Upper lobe of left lung (tissue), 6 donors: Measurements from ENCODE around the gene MYO5B. TPM values are rescaled to one million over a fixed set of nuclear protein-coding genes. Genes with fewer than 3 reads are reported as not detected.
"Not testable (repeated sequence)": the region's sequence is repeated elsewhere in the genome, so short reads cannot be mapped to it uniquely, and the experiment has no call there.

ENCODE experiments used
- ATAC-seq, 2 donors: fragments of 200-7000 bp; cut with Tn5 transposase; one replicate each; pipeline ENCODE4 v1.9.1; 2022; ENCODE audit warnings: mild to moderate bottlenecking in 2 of 2, moderate library complexity in 2 of 2; ENCODE audit not compliant: low FRiP score in 2 of 2
- DNase-seq, 2 donors: peaks; one replicate each; pipeline ENCODE4 v3.0.0-alpha.2; 2019 to 2020
- H3K27ac ChIP-seq, 4 donors: fragments of 200-600 bp; sonication (generic); one replicate each; pipeline ENCODE4 v1.5.1; 2016 to 2019
- H3K27me3 ChIP-seq, 4 donors: fragments of 200-600 bp; sonication (generic); one replicate each; pipeline ENCODE4 v1.5.1; 2017 to 2019
- H3K36me3 ChIP-seq, 4 donors: fragments of 200-600 bp; sonication (generic); one replicate each; pipeline ENCODE4 v1.5.1; 2016 to 2019
- H3K4me1 ChIP-seq, 4 donors: fragments of 200-600 bp; sonication (generic); one replicate each; pipeline ENCODE4 v1.5.1; 2018 to 2019
- H3K4me3 ChIP-seq, 4 donors: fragments of 200-600 bp; sonication (generic); one replicate each; pipeline ENCODE4 v1.5.1; 2017 to 2019; ENCODE audit warnings: mild to moderate bottlenecking in 2 of 4, moderate library complexity in 1 of 4
- H3K9me3 ChIP-seq, 4 donors: fragments of 200-600 bp; sonication (generic); one replicate each; pipeline ENCODE4 v1.5.1; 2018 to 2019
- CTCF ChIP-seq, 6 experiments: fragments of 450-650 bp in 4 of 6; fragments of 200-600 bp in 2 of 6; sonication (generic) in 2 of 6; IDR thresholded peaks; one replicate each; pipeline ENCODE4 v1.5.1; 2016 to 2019; ENCODE audit warnings: antibody characterized with exemption in 6 of 6
- EP300 ChIP-seq, 4 donors: sonication (generic); formaldehyde crosslinking; IDR thresholded peaks; one replicate each; pipeline ENCODE4 v1.5.1; 2017; ENCODE audit warnings: antibody characterized with exemption in 4 of 4, control low read depth in 2 of 4
- POLR2A ChIP-seq, 4 donors: fragments of 450-650 bp; IDR thresholded peaks; one replicate each; pipeline ENCODE4 v1.5.1; 2016 to 2017; ENCODE audit warnings: antibody characterized with exemption in 4 of 4, mild to moderate bottlenecking in 2 of 4
- POLR2AphosphoS5 ChIP-seq, 2 donors: sonication (generic); formaldehyde crosslinking; IDR thresholded peaks; one replicate each; pipeline ENCODE4 v1.5.1; 2017; ENCODE audit warnings: antibody characterized with exemption in 2 of 2
- WGBS, 2 donors: methylation state at CpG; one replicate each; pipeline ENCODE4 v1.1.5; 2017 to 2018; 5-methylcytosine and 5-hydroxymethylcytosine counted together
- total RNA-seq, 6 donors: library from RNA; depleted of rRNA in 4 of 6; stranded (reverse); fragments of >200 nt in 4 of 6; gene quantifications; one replicate each; pipeline versions ENCODE4 v1.1.0 to v1.2.1, GENCODE V29; 2016 to 2021
- donor health status: DM: no; HTN: no; CAD: no; lungs with moderate emphysema.
- donor health status: DM: no; HTN: yes; CAD: no; lungs with severe emphysema.

The MYO5B gene
- total RNA-seq, 6 donors from 2014 or later, result 25.4 to 95.2 (median 49.6) TPM

- no peaks in the 10 kb centered on the region for H3K9me3 ChIP-seq
- no peak for ATAC-seq
- no peaks in the 10 kb centered on the region for H3K27me3 ChIP-seq
- no peak for DNase-seq
- no peak overlapping the region for H3K4me3 ChIP-seq
- peaks cover 0 to 6% (median 0%) of the 10 kb centered on the region in 4 donors for H3K4me1 ChIP-seq
- 91 to 94% methylated on average over 3 of the region's 3 CpGs for WGBS, 2 donors
- H3K27ac ChIP-seq, result no peak overlapping the region
- H3K36me3 ChIP-seq, result no peaks in the 10 kb centered on the region
- TF ChIP-seq EP300 (IDR thresholded peaks at IDR 0.05) (no peak), POLR2AphosphoS5 (IDR thresholded peaks at IDR 0.05) (no peak), CTCF (IDR thresholded peaks at IDR 0.05) (no peak), POLR2A (IDR thresholded peaks at IDR 0.05) (no peak)
These were observed 98.0 kb downstream of the MYO5B start for GRCh38 chr18:50096766-50097435.

GRCh38 chr18:50094786-50095185 lies 100.2 kb downstream of the MYO5B start:
- 85 to 89% methylated on average over 5 of the region's 5 CpGs for WGBS, 2 donors
- not testable (repeated sequence) for ATAC-seq, H3K4me3 ChIP-seq, H3K36me3 ChIP-seq, DNase-seq, H3K27me3 ChIP-seq, H3K9me3 ChIP-seq, H3K27ac ChIP-seq, H3K4me1 ChIP-seq

- no peaks in the 10 kb centered on the region for H3K27me3 ChIP-seq
- no peak overlapping the region for H3K4me3 ChIP-seq
- no peak for DNase-seq
- H3K27ac ChIP-seq, result no peak overlapping the region
- TF ChIP-seq EP300 (IDR thresholded peaks at IDR 0.05) (no peak), POLR2AphosphoS5 (IDR thresholded peaks at IDR 0.05) (no peak), CTCF (IDR thresholded peaks at IDR 0.05) (no peak), POLR2A (IDR thresholded peaks at IDR 0.05) (no peak)
- H3K36me3 ChIP-seq, result no peaks in the 10 kb centered on the region
- peaks cover 0 to 6% (median 1%) of the 10 kb centered on the region in 4 donors for H3K4me1 ChIP-seq
- whole genome bisulfite sequencing, 2 donors, result 72 to 74% methylated on average over 2 of the region's 2 CpGs
- no peaks in the 10 kb centered on the region for H3K9me3 ChIP-seq
- ATAC-seq, result no peak
These were observed 100.7 kb downstream of the MYO5B start for GRCh38 chr18:50094221-50094773.

- no peak for TF ChIP-seq EP300 (IDR thresholded peaks at IDR 0.05)
- TF ChIP-seq POLR2AphosphoS5 (IDR thresholded peaks at IDR 0.05), result no peak
- Histone ChIP-seq H3K36me3 (no peaks in the 10 kb centered on the region), H3K27ac (no peak overlapping the region), H3K4me3 (no peak overlapping the region), H3K27me3 (no peaks in the 10 kb centered on the region), H3K4me1 (peaks cover 0 to 6% (median 1%) of the 10 kb centered on the region in 4 donors), H3K9me3 (no peaks in the 10 kb centered on the region)
- ATAC-seq, result no peak
- DNase-seq, result no peak
- 82% methylated on average over 6 of the region's 6 CpGs for WGBS, 2 donors
These were observed 101.4 kb downstream of the MYO5B start for GRCh38 chr18:50093366-50094064.

GRCh38 chr18:50092245-50092805 lies 102.6 kb downstream of the MYO5B start:
- H3K9me3 ChIP-seq, result no peaks in the 10 kb centered on the region
- H3K27ac ChIP-seq, result no peak overlapping the region
- no peaks in the 10 kb centered on the region for H3K36me3 ChIP-seq
- peaks cover 0 to 3% (median 0%) of the 10 kb centered on the region in 4 donors for H3K4me1 ChIP-seq
- DNase-seq, result no peak
- no peak overlapping the region for H3K4me3 ChIP-seq
- WGBS, 2 donors, result 50 to 58% methylated on average over 3 of the region's 3 CpGs
- no peak for ATAC-seq
- H3K27me3 ChIP-seq, result no peaks in the 10 kb centered on the region
- TF ChIP-seq CTCF (IDR thresholded peaks at IDR 0.05) (no peak), EP300 (IDR thresholded peaks at IDR 0.05) (no peak), POLR2AphosphoS5 (IDR thresholded peaks at IDR 0.05) (no peak), POLR2A (IDR thresholded peaks at IDR 0.05) (no peak)
